ENCODE measurements around the gene CDIP1. TPM values are rescaled to one million over a fixed set of nuclear protein-coding genes. Genes with fewer than 3 reads are reported as not detected.

The CDIP1 gene
- total and polyA plus RNA-seq, 10 of the 15 experiments (the other 5 are each of a cell fraction or from before 2014, with no cell fraction given): 6.1 to 32.4 (median 13.6) TPM

Other genes starting within 250 kb of the CDIP1 start
Only the 7 nearest of the 15 such genes appear.
- gene CORO7, start 122.2 kb downstream of the CDIP1 start, total RNA-seq (2014; rRNA removed): 43.2 and 56.5 TPM in 2 replicates
- 18.9 and 19.0 TPM in 2 replicates for gene CORO7, start 122.2 kb downstream of the CDIP1 start, total RNA-seq (2014; rRNA removed; fragmentation: Illumina TruSeq; extraction: Trizol)
- gene CORO7, start 122.2 kb downstream of the CDIP1 start, total RNA-seq (2021): 89.2 and 91.7 TPM in 2 replicates
- 11.9 and 40.0 TPM in 2 replicates for gene CORO7, start 122.2 kb downstream of the CDIP1 start, polyA plus RNA-seq (2011; rRNA removed)
- gene CORO7, start 122.2 kb downstream of the CDIP1 start, polyA plus RNA-seq (2014; fragmentation: Illumina TruSeq; extraction: Trizol): 6.0 and 17.2 TPM in 2 replicates
- under 1 TPM; 0.64 to 0.84 TPM for gene CORO7, start 122.2 kb downstream of the CDIP1 start, polyA plus RNA-seq (2014; fragmentation: Nextera tagmentation; extraction: Ambion mirVana)
- gene CORO7, start 122.2 kb downstream of the CDIP1 start, polyA plus RNA-seq (2014; rRNA removed): 65.8 and 76.0 TPM in 2 replicates
- 10 to 100 TPM; 47.4 to 49.1 TPM for gene CORO7, start 122.2 kb downstream of the CDIP1 start, polyA plus RNA-seq (2016; fragmentation: Nextera tagmentation; extraction: Ambion mirVana)
- gene DNAJA3, start 112.9 kb downstream of the CDIP1 start, total RNA-seq (2014; rRNA removed): 76.3 and 83.5 TPM in 2 replicates
- 51.7 and 55.6 TPM in 2 replicates for gene DNAJA3, start 112.9 kb downstream of the CDIP1 start, total RNA-seq (2014; rRNA removed; fragmentation: Illumina TruSeq; extraction: Trizol)
- 56.4 and 65.9 TPM in 2 replicates for gene DNAJA3, start 112.9 kb downstream of the CDIP1 start, total RNA-seq (2021)
- gene DNAJA3, start 112.9 kb downstream of the CDIP1 start, polyA plus RNA-seq (2011; rRNA removed): 40.8 and 43.1 TPM in 2 replicates
- gene DNAJA3, start 112.9 kb downstream of the CDIP1 start, polyA plus RNA-seq (2014; fragmentation: Illumina TruSeq; extraction: Trizol): 29.4 and 51.3 TPM in 2 replicates
- 10 to 100 TPM in 1 of 2 experiments, 1 to 10 TPM in 1; 8.4 to 20.4 TPM for gene DNAJA3, start 112.9 kb downstream of the CDIP1 start, polyA plus RNA-seq (2014; fragmentation: Nextera tagmentation; extraction: Ambion mirVana)
- gene DNAJA3, start 112.9 kb downstream of the CDIP1 start, polyA plus RNA-seq (2014; rRNA removed): 77.4 and 80.1 TPM in 2 replicates
- gene DNAJA3, start 112.9 kb downstream of the CDIP1 start, polyA plus RNA-seq (2016; fragmentation: Nextera tagmentation; extraction: Ambion mirVana): 100 to 1,000 TPM; 124 to 141 TPM
- 69.7 and 74.8 TPM in 2 replicates for gene NMRAL1, start 64.1 kb downstream of the CDIP1 start, total RNA-seq (2014; rRNA removed)
- gene NMRAL1, start 64.1 kb downstream of the CDIP1 start, total RNA-seq (2014; rRNA removed; fragmentation: Illumina TruSeq; extraction: Trizol): 41.6 and 52.5 TPM in 2 replicates
- gene NMRAL1, start 64.1 kb downstream of the CDIP1 start, total RNA-seq (2021): 66.0 and 72.4 TPM in 2 replicates
- gene NMRAL1, start 64.1 kb downstream of the CDIP1 start, polyA plus RNA-seq (2011; rRNA removed): 19.9 and 33.7 TPM in 2 replicates
- gene NMRAL1, start 64.1 kb downstream of the CDIP1 start, polyA plus RNA-seq (2014; fragmentation: Illumina TruSeq; extraction: Trizol): 14.9 and 36.5 TPM in 2 replicates
- gene NMRAL1, start 64.1 kb downstream of the CDIP1 start, polyA plus RNA-seq (2014; fragmentation: Nextera tagmentation; extraction: Ambion mirVana): 10 to 100 TPM in 1 of 2 experiments, 1 to 10 TPM in 1; 4.8 to 11.2 TPM
- 74.2 and 74.4 TPM in 2 replicates for gene NMRAL1, start 64.1 kb downstream of the CDIP1 start, polyA plus RNA-seq (2014; rRNA removed)
- gene NMRAL1, start 64.1 kb downstream of the CDIP1 start, polyA plus RNA-seq (2016; fragmentation: Nextera tagmentation; extraction: Ambion mirVana): 100 to 1,000 TPM in 1 of 2 experiments, 10 to 100 TPM in 1; 84.1 to 102 TPM
- 58.9 and 61.9 TPM in 2 replicates for gene HMOX2, start 62.4 kb downstream of the CDIP1 start, total RNA-seq (2014; rRNA removed)
- 47.7 and 51.2 TPM in 2 replicates for gene HMOX2, start 62.4 kb downstream of the CDIP1 start, total RNA-seq (2014; rRNA removed; fragmentation: Illumina TruSeq; extraction: Trizol)
- 53.3 and 56.2 TPM in 2 replicates for gene HMOX2, start 62.4 kb downstream of the CDIP1 start, total RNA-seq (2021)
- gene HMOX2, start 62.4 kb downstream of the CDIP1 start, polyA plus RNA-seq (2011; rRNA removed): 50.4 and 56.7 TPM in 2 replicates
- 47.8 and 61.5 TPM in 2 replicates for gene HMOX2, start 62.4 kb downstream of the CDIP1 start, polyA plus RNA-seq (2014; fragmentation: Illumina TruSeq; extraction: Trizol)
- 10 to 100 TPM; 26.4 to 37.7 TPM for gene HMOX2, start 62.4 kb downstream of the CDIP1 start, polyA plus RNA-seq (2014; fragmentation: Nextera tagmentation; extraction: Ambion mirVana)
- 70.6 and 70.8 TPM in 2 replicates for gene HMOX2, start 62.4 kb downstream of the CDIP1 start, polyA plus RNA-seq (2014; rRNA removed)
- gene HMOX2, start 62.4 kb downstream of the CDIP1 start, polyA plus RNA-seq (2016; fragmentation: Nextera tagmentation; extraction: Ambion mirVana): 100 to 1,000 TPM in 1 of 2 experiments, 10 to 100 TPM in 1; 85.7 to 111 TPM
- not detected in 2 replicates for gene C16orf96, start 17.6 kb upstream of the CDIP1 start, total RNA-seq (2014; rRNA removed)
- gene C16orf96, start 17.6 kb upstream of the CDIP1 start, total RNA-seq (2014; rRNA removed; fragmentation: Illumina TruSeq; extraction: Trizol): not detected in 2 replicates
- gene C16orf96, start 17.6 kb upstream of the CDIP1 start, total RNA-seq (2021): 0.05 and 0.08 TPM in 2 replicates
- 0.01 TPM in 1 of 2 replicates, not detected in the other for gene C16orf96, start 17.6 kb upstream of the CDIP1 start, polyA plus RNA-seq (2011; rRNA removed)
- 0.01 TPM in 1 of 2 replicates, not detected in the other for gene C16orf96, start 17.6 kb upstream of the CDIP1 start, polyA plus RNA-seq (2014; fragmentation: Illumina TruSeq; extraction: Trizol)
- not detected for gene C16orf96, start 17.6 kb upstream of the CDIP1 start, polyA plus RNA-seq (2014; fragmentation: Nextera tagmentation; extraction: Ambion mirVana)
- gene C16orf96, start 17.6 kb upstream of the CDIP1 start, polyA plus RNA-seq (2014; rRNA removed): 0.04 TPM in 1 of 2 replicates, not detected in the other
- not detected for gene C16orf96, start 17.6 kb upstream of the CDIP1 start, polyA plus RNA-seq (2016; fragmentation: Nextera tagmentation; extraction: Ambion mirVana)
- gene UBALD1, start 76.1 kb upstream of the CDIP1 start, total RNA-seq (2014; rRNA removed): 9.6 and 15.7 TPM in 2 replicates
- 3.7 and 4.3 TPM in 2 replicates for gene UBALD1, start 76.1 kb upstream of the CDIP1 start, total RNA-seq (2014; rRNA removed; fragmentation: Illumina TruSeq; extraction: Trizol)
- gene UBALD1, start 76.1 kb upstream of the CDIP1 start, total RNA-seq (2021): 24.2 and 32.7 TPM in 2 replicates
- 0.94 and 2.6 TPM in 2 replicates for gene UBALD1, start 76.1 kb upstream of the CDIP1 start, polyA plus RNA-seq (2011; rRNA removed)
- 0.35 and 2.7 TPM in 2 replicates for gene UBALD1, start 76.1 kb upstream of the CDIP1 start, polyA plus RNA-seq (2014; fragmentation: Illumina TruSeq; extraction: Trizol)
- gene UBALD1, start 76.1 kb upstream of the CDIP1 start, polyA plus RNA-seq (2014; fragmentation: Nextera tagmentation; extraction: Ambion mirVana): under 1 TPM; 0.05 to 0.82 TPM
- 23.1 and 29.7 TPM in 2 replicates for gene UBALD1, start 76.1 kb upstream of the CDIP1 start, polyA plus RNA-seq (2014; rRNA removed)
- gene UBALD1, start 76.1 kb upstream of the CDIP1 start, polyA plus RNA-seq (2016; fragmentation: Nextera tagmentation; extraction: Ambion mirVana): 1 to 10 TPM; 6.5 to 9.3 TPM
- 19.3 and 23.4 TPM in 2 replicates for gene MGRN1, start 86.1 kb upstream of the CDIP1 start, total RNA-seq (2014; rRNA removed)
- gene MGRN1, start 86.1 kb upstream of the CDIP1 start, total RNA-seq (2014; rRNA removed; fragmentation: Illumina TruSeq; extraction: Trizol): 6.4 and 9.4 TPM in 2 replicates
- gene MGRN1, start 86.1 kb upstream of the CDIP1 start, total RNA-seq (2021): 77.1 and 86.7 TPM in 2 replicates
- 2.6 and 4.0 TPM in 2 replicates for gene MGRN1, start 86.1 kb upstream of the CDIP1 start, polyA plus RNA-seq (2011; rRNA removed)
- 7.9 and 12.7 TPM in 2 replicates for gene MGRN1, start 86.1 kb upstream of the CDIP1 start, polyA plus RNA-seq (2014; fragmentation: Illumina TruSeq; extraction: Trizol)
- under 1 TPM; 0.35 to 0.77 TPM for gene MGRN1, start 86.1 kb upstream of the CDIP1 start, polyA plus RNA-seq (2014; fragmentation: Nextera tagmentation; extraction: Ambion mirVana)
- gene MGRN1, start 86.1 kb upstream of the CDIP1 start, polyA plus RNA-seq (2014; rRNA removed): 24.3 and 32.9 TPM in 2 replicates
- gene MGRN1, start 86.1 kb upstream of the CDIP1 start, polyA plus RNA-seq (2016; fragmentation: Nextera tagmentation; extraction: Ambion mirVana): 10 to 100 TPM; 16.6 to 17.7 TPM

Measured in GM12878 (cell line).